Esophagus (tissue), 2 donors: ENCODE data around the gene CIDEC. TPM values are rescaled to one million over a fixed set of nuclear protein-coding genes. Genes with fewer than 3 reads are reported as not detected.
A peak's percentile ranks its signal among the peaks of the same experiment; 100 is the strongest.
"Not testable (repeated sequence)": the region's sequence is repeated elsewhere in the genome, so short reads cannot be mapped to it uniquely, and the experiment has no call there.

Experiments used
- H3K27ac ChIP-seq, 2 donors: one replicate each; pipeline ENCODE4 v1.5.1; 2013; ENCODE audit warnings: low read depth in 2 of 2, mild to moderate bottlenecking in 2 of 2, inconsistent platforms in 1 of 2, low read length in 1 of 2, moderate library complexity in 1 of 2
- H3K27me3 ChIP-seq, 2 donors: one replicate each; pipeline ENCODE4 v1.6.1; 2013; ENCODE audit warnings: low read length in 2 of 2, control low read depth in 1 of 2, mild to moderate bottlenecking in 1 of 2; ENCODE audit not compliant: insufficient read depth in 2 of 2, control insufficient read depth in 1 of 2
- H3K36me3 ChIP-seq, 2 donors: one replicate each; pipeline ENCODE4 v1.6.1; 2013; ENCODE audit warnings: low read length in 1 of 2; ENCODE audit not compliant: control insufficient read depth in 2 of 2, insufficient read depth in 2 of 2
- H3K4me1 ChIP-seq, 2 donors: one replicate each; pipeline ENCODE4 v1.6.1; 2013; ENCODE audit warnings: low read length in 1 of 2; ENCODE audit not compliant: control insufficient read depth in 2 of 2, insufficient read depth in 2 of 2
- H3K4me3 ChIP-seq, 2 donors: one replicate each; pipeline ENCODE4 v1.5.1; 2013; ENCODE audit warnings: low read length in 2 of 2, mild to moderate bottlenecking in 2 of 2, low read depth in 1 of 2, moderate library complexity in 1 of 2
- H3K9me3 ChIP-seq, 2 donors: one replicate each; pipeline ENCODE4 v1.6.1; 2013; ENCODE audit warnings: mild to moderate bottlenecking in 2 of 2, low read depth in 1 of 2, low read length in 1 of 2, moderate library complexity in 1 of 2; ENCODE audit not compliant: control insufficient read depth in 2 of 2, insufficient read depth in 1 of 2
- WGBS, 2 donors: extraction: QIAGEN DNeasy Blood & Tissue Kit; methylation state at CpG; one replicate each; pipeline ENCODE4 v1.1.7; 2013; 5-methylcytosine and 5-hydroxymethylcytosine counted together
- polyA plus RNA-seq, 2 donors: library from polyadenylated mRNA; stranded (reverse); fragments of 200-250 nt; gene quantifications; one replicate each; pipeline ENCODE4 v1.2.3, GENCODE V29; 2013
- donor health status: healthy with polysubstance abuse.
- donor health status: Bipolar disorder and iron deficiency.

The CIDEC gene
- polyA plus RNA-seq, 2 donors: 0.18 to 0.53 TPM

DNA sequence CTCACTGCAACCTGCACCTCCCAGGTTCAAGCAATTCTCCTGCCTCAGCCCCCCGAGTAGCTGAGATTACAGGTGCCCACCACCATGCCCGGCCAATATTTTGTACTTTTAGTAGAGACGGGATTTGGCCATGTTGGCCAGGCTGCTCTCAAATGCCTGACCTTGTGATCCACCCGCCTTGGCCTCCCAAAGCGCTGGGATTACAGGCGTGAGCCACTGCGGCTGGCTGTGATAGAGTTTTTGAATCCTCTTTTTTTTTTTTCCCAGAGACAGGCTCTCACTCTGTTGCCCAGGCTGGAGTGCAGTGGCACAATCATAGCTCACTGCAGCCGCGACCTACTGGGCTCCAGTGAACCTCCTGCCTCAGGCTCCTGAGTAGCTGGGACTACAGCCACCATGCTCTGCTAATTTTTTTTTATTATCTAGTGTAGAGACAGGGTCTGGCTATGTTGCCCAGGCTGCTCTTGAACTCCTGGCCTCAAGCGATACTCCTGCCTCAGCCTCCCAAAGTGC, 14.9 kb downstream of the CIDEC start:
- H3K4me3 ChIP-seq, H3K36me3 ChIP-seq, H3K9me3 ChIP-seq, H3K4me1 ChIP-seq, H3K27me3 ChIP-seq, H3K27ac ChIP-seq: not testable (repeated sequence)
- WGBS, 2 donors: 87 to 91% methylated on average over 10 of the region's 10 CpGs

DNA sequence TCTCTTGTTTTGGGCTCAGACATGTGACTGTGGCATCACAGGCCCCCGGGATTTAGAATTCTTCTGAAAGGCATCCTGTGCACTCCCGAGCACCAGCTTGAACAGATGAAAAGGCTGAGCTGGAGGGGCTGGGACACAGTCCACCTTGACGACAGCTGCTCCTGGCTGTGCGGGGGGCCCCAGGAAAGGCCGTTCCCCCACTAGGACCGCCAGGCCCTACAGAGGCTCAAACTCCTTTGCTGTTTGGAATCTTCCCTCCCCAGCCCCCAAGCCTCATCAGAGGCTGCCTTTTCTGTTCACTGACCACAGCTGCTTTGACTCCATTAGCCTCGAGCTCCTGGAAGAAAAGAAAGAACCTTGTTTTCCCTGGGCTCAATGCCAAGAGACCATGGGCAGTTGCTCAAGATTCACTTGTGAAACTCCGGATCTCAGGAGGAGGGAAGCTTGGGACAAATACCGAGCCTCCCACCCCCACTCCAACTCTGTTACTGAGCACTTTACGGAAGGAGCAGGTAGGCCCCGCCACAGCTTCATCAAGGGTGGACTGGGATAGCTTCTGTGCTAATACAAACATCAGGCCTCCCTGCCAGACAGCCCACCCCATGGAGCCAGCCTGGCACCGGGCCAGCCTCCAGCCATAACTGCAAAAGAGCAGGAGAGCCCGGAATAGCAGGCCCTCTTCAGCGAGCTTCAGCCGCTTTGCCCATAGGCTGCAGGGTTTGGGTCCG, 15.7 kb downstream of the CIDEC start:
- Histone ChIP-seq H3K4me3 (no peak overlapping the region), H3K27ac (peak overlapping the region; percentile 57 to 62)
- WGBS, 2 donors: 59 to 73% methylated on average over 16 of the region's 16 CpGs

DNA sequence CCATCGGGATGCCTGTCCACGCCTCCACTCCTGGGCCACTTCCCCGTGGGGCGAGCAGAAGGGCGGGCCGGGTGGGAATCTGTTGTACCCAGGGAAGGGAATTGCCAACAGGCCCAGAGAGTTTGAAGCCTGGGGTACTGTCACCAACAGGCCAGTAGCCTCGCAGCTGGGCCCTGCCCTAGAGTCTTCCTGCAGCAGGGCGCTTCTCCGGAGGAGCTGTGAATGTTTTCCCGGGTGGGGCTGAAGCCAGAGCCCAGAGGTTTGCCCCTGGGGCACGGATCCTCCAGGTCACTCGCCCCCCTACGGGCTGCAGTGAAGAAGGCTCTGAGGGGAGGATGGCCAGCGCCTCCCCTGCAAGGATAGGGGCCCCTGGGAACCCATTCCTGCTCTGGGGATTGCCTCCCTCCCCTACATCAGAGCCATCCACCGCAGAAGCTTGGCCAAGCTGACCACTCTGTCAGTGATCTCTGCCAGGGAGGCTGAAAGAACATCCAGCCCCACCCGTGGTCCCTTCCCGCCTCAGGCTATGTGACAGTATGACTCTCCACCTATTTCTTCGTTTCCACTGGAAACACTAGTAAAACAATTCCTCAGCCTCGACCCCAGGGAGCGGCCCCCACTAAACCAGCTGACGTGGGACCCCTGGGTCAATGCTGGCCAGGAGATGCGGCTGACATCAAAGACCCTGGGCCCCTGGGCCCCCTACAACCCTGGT, 16.8 kb downstream of the CIDEC start:
- H3K36me3 ChIP-seq: no peaks in the 10 kb centered on the region
- H3K9me3 ChIP-seq: no peaks in the 10 kb centered on the region
- H3K27ac ChIP-seq: peak overlapping the region; percentile 27 to 55
- 57 to 62% methylated on average over 22 of the region's 22 CpGs for WGBS, 2 donors
- peaks cover 0 to 4% of the 10 kb centered on the region in 2 donors for H3K4me1 ChIP-seq
- H3K4me3 ChIP-seq: peak overlapping the region; percentile 13 to 33
- H3K27me3 ChIP-seq: no peaks in the 10 kb centered on the region

More for the DNA sequence above, 15.7 kb downstream of the CIDEC start:
- Histone ChIP-seq H3K36me3 (no peaks in the 10 kb centered on the region), H3K27me3 (no peaks in the 10 kb centered on the region), H3K9me3 (no peaks in the 10 kb centered on the region), H3K4me1 (peaks cover 0 to 4% of the 10 kb centered on the region in 2 donors)

DNA sequence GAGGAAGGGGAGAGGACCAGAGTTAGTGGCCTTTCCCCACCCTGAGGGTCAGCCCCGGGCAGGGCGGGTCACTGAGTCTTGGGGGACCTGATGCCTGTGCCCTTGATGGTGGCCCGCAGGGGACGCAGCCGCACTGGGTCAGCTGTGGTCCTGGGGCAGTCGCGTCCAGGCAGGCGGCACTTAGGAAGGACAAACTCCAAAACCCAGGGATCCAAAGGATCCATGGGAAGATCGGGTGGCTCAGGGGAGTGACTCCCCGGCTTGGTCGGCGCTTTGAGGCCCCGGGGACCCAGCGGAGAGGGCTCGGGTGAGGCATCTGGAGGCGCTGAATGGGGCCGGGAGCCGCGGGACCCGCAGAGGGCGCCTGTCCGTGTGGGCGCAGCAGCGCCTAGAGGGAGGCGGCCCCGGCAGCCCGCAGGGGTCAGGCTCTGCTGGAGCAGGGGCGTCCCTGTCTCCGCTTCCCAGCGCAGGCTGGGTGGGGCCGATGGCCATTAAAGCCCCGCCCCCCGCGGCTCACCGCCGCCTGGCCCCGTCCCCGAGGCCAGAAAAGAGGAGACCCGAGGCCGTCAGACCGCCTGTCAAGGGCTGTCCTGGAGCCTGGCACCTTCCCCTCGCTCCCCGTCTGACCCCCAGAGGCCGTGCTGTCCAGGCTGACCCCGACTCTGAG, 17.5 kb downstream of the CIDEC start:
- Histone ChIP-seq H3K27me3 (no peaks in the 10 kb centered on the region), H3K27ac (peak overlapping the region; percentile 28 to 34), H3K9me3 (no peaks in the 10 kb centered on the region), H3K4me1 (peaks cover 0 to 4% of the 10 kb centered on the region in 2 donors), H3K4me3 (peak overlapping the region; percentile 13 to 33), H3K36me3 (no peaks in the 10 kb centered on the region)
- 12 to 15% methylated on average over 37 to 45 of the region's 45 CpGs for WGBS, 2 donors

DNA sequence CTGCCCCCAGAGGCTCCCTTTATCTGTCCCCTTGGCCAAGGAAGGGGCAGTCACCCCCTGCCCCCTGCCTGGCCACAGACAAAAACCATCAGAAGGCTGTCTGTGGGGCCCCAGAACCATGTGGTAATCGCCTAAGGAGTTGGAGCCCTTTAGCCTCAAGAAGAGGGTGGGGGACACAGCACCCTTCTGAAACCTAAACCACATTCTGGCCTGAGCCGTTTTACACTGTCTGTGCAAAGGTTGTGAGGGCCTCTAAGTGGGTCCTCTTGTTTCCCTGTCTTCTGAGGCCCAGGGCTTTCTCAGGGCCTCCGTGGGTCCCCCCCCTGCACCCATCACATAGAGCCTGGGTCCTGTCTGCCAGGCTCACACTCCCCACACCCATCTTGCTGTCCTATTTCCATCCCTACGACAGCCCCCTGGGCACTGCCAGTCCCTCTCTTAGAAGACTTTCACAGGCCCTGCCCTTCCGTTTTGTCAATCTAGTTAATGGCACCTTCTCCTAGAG, 18.4 kb downstream of the CIDEC start:
- no peaks in the 10 kb centered on the region for H3K36me3 ChIP-seq
- H3K4me3 ChIP-seq: no peak overlapping the region
- no peaks in the 10 kb centered on the region for H3K9me3 ChIP-seq
- WGBS, 2 donors: 82 to 87% methylated on average over 5 of the region's 5 CpGs
- peaks cover 0 to 4% of the 10 kb centered on the region in 2 donors for H3K4me1 ChIP-seq
- no peak overlapping the region for H3K27ac ChIP-seq
- H3K27me3 ChIP-seq: no peaks in the 10 kb centered on the region

DNA sequence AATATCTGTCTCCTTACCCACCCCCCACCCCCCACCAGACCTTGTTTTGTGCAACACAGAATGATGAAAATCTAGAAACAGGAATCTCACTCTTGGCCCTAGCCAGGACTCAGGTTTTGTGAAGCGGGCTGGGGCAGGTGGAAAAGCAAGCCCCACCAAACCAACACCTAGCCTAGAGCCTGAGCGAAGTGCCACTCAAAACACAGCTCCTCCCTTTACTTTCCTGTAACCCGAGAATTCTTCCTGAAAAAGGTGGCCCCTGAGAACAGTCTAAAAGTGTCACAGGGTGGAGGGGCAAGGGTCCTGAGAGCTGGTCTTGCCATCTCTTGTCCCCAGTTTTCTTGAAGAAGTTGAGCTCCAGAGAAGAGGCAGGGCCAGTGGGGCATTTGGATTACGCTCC, 18.9 kb downstream of the CIDEC start:
- WGBS, 2 donors: 88 to 92% methylated on average over 4 of the region's 4 CpGs

DNA sequence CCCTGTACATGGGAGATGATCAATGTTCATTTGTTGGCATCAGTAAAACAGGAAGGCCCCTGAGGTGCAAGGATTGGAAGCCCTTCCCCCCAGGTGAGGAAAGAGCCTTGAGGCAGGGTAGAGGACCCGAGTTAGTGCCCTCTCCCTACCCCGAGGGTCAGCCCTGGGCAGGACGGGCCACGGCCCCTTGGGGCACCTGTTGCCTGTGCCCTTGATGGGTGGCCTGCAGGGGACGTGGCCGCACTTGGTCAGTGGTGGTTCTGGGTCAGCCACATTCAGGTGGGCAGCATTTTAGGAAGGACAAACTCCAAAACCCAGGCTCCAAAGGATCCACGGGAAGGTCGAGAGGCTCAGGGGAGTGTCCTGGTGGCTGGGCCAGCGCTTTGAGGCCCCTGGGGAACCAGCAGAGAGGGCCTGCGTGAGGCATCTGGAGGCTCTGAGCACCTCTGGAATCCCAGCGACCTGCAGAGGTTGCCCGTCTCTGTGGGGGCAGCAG, 20.5 kb downstream of the CIDEC start:
- Histone ChIP-seq H3K27ac (no peak overlapping the region), H3K27me3 (peaks cover 0 to 3% of the 10 kb centered on the region in 2 donors), H3K4me1 (peaks cover 0 to 4% of the 10 kb centered on the region in 2 donors), H3K36me3 (no peaks in the 10 kb centered on the region), H3K4me3 (no peak overlapping the region), H3K9me3 (no peaks in the 10 kb centered on the region)
- WGBS, 2 donors: 84 to 88% methylated on average over 12 of the region's 12 CpGs

More for the DNA sequence above, 18.9 kb downstream of the CIDEC start:
- Histone ChIP-seq H3K27ac (no peak overlapping the region), H3K9me3 (no peaks in the 10 kb centered on the region), H3K27me3 (no peaks in the 10 kb centered on the region), H3K36me3 (no peaks in the 10 kb centered on the region), H3K4me3 (no peak overlapping the region), H3K4me1 (peaks cover 0 to 4% of the 10 kb centered on the region in 2 donors)

DNA sequence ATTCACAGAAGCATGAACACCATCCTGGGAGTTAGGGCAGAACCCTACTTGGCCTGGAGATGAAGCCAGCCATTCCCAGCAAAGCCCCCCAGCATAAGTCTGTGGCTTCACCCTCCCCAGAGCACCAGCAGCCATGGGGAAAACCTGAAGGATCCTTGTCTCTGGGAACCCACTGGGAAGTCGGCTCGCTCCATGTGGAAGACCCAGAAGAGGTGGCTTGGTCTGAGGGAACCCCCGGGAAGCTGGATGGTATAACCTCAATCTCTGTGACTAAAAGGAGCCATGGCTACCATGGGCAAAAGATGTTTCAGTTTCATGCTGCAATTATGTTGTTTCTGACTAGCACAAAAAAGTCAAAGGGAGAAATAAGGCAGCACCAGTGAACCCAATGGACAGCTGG, 24.5 kb downstream of the CIDEC start:
- H3K36me3 ChIP-seq: no peaks in the 10 kb centered on the region
- WGBS, 2 donors: 96 to 98% methylated on average over 3 of the region's 3 CpGs
- peaks cover 0 to 3% of the 10 kb centered on the region in 2 donors for H3K27me3 ChIP-seq
- no peaks in the 10 kb centered on the region for H3K9me3 ChIP-seq
- H3K4me3 ChIP-seq: no peak overlapping the region
- H3K4me1 ChIP-seq: no peaks in the 10 kb centered on the region
- no peak overlapping the region for H3K27ac ChIP-seq

DNA sequence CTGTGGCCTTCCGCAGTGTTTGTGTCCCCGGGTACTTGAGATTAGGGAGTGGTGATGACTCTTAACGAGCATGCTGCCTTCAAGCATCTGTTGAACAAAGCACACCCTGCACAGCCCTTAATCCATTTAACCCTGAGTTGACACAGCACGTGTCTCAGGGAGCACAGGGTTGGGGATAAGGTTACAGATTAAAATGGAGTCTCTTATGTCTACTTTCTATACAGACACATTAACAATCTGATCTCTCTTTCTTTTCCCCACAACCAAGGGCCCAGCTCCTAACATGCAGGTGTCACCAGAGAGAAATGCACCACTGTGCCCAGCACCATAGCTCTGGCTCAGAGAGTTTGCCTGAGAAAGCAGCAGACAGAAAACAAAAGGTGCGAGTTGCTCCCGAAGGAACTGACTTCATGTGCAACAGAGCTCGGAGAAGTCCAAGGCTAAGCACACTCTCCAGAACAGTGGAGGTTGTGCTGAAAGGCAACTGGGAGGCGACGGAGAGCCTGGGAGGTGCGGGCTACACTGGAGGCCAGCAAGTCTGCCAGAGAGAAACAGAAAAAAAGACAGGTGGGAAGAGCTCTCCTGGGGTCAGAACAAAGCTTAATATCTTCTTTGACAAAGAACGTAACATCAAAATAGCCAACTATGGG, 25.6 kb downstream of the CIDEC start:
- not testable (repeated sequence) for H3K27ac ChIP-seq, H3K27me3 ChIP-seq
- WGBS, 2 donors: 76 to 80% methylated on average over 11 of the region's 11 CpGs

More for the DNA sequence above, 25.6 kb downstream of the CIDEC start:
- H3K36me3 ChIP-seq, H3K9me3 ChIP-seq, H3K4me3 ChIP-seq, H3K4me1 ChIP-seq: not testable (repeated sequence)
